ENCODE results near the gene LARP4. TPM values are rescaled to one million over a fixed set of nuclear protein-coding genes. Genes with fewer than 3 reads are reported as not detected.
"Not testable (repeated sequence)": the region's sequence is repeated elsewhere in the genome, so short reads cannot be mapped to it uniquely, and the experiment has no call there.

Gene LARP4
- polyA plus RNA-seq, 1 donor, result 23.3 TPM

DNA sequence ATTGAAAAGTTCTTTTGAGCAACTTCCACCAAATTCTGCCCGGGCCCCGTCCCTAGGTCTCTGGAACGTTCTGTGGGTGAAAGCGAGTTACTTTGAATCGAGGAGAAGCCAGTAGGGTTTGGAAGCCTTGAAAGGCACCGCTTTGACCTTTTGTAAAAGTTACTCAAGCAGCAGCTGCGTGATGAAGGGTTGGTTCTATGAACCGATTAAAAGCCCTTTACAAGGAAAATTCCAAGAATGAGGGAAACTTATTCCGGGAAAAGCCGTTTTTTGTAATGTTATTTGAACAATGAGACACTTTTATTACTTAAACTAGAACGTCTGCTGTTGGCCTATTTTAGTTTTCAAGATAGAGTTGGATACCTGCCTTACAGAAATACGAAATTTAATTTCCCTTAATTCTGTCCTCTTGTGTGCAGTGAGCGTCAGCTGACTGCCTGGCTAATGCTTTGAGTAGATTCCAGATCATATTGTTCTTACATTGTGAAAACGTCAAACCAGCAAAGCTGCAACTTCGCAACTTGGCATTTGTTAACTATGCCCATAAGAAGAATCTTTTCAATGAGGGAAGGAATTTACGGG is 906 bp downstream of the LARP4 start:
- peak; percentile 35 for DNase-seq

DNA sequence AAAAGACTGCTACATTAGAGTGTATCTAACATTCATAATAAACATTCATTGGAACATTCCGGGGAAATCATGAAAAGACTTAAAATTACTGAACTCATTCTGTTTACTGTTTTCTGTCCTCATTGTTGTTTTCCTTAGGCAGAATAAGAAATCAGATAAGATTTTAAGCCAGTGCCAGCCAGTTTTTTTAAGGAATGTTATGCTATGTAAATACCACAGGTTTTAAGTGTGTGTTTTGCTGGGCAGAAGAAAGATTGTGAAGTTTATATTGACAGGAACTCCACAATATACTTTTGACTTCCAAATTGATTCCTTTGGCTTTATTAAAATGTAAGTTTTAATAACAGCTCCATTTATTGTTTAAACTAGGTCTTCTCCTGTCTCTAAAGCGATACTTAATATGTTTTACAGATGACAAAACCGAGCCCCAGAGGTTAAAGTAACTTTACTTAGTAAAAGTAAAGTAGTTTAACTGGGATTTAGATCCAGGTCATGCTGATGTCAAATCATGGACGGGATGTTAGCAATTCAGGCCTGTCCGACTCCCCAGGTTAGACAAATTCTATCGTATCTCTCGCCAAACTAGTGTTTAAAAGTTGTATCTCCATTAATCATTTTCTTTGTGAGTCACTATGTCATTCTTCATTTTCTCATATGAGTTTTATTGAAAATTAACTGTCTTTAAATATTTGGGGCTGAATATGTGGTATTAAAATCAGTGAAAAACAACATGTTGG is 1.7 kb downstream of the LARP4 start:
- no peak for DNase-seq

DNA sequence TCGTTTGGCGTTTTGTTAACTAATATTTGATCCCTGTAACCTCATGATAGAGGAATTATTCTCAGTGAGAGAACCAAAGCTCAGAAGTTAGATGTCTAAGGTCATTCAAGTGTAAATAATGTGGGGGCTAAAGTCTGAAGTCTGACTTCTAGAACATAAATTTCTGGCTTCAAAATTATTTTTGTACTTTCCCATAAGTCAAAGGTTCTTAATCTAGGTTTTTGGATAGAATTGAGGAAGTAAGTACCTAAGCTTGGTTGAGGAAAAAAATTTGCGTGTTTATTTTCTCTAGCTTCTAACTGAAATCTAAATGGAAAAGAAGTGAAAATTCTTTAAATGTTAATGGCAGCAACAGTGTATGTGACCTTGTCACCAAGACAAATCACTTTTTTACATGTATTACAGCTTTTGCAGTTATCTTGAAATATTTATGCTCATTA is 2.3 kb downstream of the LARP4 start:
- DNase-seq, result no peak

DNA sequence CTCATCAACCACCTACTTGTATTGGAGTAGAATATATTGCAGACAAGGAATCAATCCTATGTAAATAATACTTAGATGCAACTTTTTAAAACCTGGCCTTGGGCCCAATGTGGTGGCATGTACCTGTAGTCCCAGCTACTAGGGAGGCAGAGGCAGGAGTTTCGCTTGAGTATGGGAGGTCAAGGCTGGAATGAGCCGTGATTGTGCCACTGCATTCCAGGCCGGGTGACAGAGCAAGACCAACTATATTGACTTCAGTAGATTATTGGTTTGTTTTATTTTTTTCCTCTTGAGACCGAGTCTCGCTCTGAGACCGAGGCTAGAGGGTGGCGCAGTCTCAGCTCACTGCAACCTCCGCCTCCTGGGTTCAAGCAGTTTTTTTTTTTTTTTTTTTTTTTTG is 3.6 kb downstream of the LARP4 start:
- DNase-seq, result no peak

DNA sequence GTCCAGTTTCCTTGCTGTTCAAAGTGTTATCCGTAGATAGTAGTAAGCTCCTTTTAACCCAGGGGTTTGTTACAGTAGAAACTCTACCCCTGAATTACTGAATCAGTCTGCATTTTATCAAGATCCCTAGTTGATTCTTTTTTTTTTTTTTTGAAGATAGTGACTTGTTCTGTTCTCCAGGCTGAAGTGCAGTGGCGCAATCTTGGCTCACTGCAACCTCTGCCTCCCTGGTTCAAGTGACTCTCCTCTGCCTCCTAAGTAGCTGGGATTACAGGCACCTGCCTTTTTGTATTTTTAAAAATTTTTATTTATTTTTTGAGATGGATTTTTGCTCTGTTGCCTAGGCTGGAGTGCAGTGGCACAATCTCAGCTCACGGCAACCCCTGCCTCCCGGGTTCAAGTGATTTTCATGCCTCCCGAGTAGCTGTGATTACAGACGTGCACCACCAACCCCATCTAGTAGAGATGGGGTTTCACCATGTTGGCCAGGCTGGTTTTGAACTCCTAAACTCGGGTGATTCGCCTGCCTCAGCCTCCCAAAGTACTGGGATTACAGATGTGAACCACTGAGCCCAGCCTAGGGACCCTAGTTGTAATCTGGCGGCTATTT is 10.5 kb downstream of the LARP4 start:
- no peak for DNase-seq

DNA sequence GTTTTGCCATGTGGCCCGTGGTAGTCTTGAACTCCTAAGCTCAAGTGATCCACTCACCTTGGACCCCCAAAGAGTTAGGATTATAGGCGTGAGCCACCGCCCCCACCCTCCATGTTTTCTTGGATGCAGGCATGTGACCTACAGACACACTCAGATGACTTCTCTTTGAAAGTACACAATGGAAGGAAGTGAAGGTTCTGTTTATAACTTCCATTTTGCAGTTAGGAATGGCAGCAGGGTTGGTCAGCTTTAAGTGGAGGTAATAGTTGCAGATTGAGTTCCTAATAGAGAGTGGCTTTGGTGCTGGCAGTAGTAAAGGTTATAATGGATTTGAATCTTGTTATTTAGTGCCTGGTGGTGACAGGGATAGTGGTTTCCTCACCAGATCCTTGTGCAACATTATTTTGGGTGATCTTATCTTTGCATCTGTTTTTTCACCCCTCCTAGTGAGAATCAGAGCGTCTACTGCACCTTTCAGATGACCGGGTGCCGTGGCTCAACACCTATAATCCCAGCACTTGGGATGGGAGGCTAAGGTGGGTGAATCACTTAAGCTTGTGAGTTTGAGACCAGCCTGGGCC is 15.3 kb downstream of the LARP4 start:
- DNase-seq, result no peak

DNA sequence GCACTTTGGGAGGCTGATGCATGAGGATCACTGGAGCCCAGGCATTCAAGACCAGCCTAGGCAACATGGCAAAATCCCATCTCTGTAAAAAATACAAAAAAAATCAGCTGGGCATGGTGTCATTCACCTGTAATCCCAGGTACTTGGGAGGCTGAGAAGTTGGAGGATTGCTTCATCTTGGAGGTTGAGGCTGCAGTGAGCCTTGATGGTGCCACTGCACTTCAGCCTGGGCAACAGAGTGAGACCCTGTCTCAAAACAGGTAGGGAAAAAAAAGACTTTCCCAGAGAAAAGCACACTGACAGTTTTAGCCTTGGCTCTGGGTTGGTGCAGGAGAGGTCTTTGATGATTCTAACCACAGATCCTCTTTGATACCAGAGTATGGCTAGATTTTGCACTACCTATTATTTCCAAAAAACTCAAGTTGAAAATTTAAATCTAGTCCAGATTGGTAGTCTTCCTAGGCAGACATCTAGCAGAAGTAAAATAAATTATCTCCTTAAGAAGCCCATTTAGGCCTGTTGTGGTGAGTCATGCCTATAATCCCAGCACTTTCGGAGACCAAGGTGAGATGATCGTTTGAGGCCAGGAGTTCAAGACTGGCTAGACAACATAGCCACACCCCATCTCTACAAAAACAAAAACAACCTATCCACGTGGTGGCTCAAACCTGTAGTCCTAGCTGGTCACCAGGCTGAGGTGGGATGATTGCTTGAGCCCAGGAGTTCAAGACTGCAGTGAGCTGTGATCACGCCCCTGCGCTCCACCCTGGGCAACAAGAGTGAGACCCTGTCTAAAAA is 18.6 kb downstream of the LARP4 start:
- no peak for DNase-seq

DNA sequence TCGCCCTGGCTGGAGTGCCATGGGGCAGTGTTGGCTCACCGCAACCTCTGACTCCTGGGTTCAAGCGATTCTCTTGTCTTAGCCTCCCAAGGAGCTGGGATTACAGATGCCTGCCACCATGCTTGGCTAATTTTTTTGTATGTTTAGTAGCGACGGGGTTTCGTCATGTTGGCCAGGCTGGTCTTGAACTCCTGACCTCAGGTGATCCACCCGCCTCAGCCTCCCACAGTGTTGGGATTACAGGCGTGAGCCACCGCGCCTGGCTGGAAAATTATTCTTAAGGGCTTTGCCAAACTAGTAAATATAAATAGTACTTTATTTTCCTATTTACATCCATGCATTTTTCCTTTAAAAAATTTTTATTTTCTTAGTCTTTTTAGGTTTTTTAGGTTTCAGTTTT is 22.2 kb downstream of the LARP4 start:
- DNase-seq, result not testable (repeated sequence)

DNA sequence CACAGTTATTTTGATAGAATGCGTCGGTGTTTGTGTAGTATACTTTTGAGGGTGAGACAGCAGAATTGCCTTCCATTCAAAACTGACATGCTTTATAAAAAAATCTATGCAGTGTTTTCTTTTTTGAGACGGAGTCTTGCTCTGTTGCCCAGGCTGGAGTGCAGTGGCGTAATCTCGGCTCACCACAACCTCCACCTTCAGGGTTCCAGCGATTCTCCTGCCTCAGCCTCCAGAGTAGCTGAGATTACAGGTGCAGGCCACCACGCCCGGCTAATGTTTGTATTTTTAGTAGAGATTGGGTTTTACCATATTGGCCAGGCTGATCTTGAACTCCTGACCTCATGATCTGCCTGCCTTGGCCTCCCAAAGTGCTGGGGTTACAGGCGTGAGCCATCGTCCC is 22.7 kb downstream of the LARP4 start:
- not testable (repeated sequence) for DNase-seq

DNA sequence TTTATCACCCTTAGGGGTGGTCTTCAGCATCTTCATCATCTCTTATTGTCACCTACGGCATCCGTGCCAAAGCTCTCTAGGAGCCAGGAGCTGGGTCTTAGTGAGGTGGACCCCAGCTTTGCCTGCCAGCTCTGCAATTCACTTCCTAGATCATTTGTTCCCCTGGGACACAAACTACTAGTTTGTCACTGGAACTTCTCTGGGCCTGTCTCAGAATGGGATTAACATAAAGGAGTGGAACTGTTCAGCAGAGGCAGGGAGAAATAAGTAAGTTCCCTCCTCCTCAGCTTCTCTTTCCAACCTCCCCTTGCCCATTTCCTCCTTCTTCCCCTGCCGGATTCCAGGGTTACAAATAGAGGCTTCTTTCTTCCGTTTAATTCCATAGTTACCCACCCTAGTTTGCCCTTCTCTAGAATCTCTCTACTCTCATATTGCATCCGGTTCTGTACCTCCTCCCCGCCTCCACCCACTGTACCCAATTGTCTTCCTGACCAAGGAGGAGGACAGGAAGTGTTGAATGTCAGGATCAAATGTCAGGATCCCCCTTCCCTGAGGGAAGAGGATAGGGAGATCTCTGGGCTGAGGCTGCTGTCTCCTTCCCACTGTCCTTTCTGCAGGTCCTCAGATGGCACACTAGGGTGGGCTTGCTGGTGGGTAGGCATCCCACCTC is 25.0 kb downstream of the LARP4 start:
- DNase-seq, result no peak

DNA sequence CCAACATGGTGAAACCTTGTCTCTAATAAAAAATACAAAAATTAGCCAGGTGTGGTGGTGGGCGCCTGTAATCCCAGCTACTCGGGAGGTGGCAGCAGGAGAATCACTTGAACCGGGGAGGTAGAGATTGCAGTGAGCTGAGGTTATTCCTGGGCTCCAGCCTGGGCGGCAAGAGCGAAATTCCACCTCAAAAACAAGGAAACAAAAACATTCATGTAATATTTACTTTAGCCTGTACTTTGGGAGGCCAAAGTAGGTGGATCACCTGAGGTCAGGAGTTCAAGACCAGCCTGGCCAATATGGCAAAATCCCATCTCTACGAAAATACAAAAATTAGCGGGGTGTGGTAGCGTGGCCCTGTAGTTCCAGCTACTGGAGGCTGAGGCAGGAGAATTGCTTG is 31.0 kb downstream of the LARP4 start:
- DNase-seq, result not testable (repeated sequence)

DNA sequence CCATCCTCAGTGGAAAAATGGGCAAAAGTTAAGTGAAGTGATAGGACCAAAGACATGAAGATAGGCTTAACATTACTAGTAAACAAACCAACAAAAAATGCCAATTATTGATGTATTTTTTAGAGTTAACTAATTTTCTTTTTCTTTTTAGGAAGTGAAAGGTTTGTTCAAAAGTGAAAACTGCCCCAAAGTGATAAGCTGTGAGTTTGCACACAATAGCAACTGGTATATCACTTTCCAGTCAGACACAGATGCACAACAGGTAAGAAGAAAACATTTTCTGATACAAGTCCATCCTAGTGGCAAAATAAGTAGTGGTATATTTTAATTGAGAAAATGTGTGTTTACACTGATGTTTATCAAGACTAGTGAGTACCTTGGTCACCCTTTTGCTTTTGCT is 39.6 kb downstream of the LARP4 start:
- DNase-seq, result no peak

DNA sequence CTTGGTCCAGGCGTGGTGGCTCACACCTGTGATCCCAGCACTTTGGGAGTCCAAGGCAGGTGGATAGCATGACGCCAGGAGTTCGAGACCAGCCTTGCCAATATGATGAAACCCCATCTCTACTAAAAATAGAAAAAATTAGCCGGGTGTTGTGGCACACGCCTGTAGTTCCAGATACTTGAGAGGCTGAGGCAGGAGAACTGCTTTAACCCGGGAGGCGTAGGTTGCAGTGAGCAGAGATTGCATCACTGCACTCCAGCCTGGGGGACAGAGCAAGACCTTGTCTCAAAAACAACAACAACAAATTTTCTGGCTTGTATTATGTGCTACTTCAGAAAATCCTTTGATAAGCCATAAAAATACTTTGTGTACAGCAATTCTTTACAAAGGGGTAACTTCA is 41.1 kb downstream of the LARP4 start:
- DNase-seq, result no peak

DNA sequence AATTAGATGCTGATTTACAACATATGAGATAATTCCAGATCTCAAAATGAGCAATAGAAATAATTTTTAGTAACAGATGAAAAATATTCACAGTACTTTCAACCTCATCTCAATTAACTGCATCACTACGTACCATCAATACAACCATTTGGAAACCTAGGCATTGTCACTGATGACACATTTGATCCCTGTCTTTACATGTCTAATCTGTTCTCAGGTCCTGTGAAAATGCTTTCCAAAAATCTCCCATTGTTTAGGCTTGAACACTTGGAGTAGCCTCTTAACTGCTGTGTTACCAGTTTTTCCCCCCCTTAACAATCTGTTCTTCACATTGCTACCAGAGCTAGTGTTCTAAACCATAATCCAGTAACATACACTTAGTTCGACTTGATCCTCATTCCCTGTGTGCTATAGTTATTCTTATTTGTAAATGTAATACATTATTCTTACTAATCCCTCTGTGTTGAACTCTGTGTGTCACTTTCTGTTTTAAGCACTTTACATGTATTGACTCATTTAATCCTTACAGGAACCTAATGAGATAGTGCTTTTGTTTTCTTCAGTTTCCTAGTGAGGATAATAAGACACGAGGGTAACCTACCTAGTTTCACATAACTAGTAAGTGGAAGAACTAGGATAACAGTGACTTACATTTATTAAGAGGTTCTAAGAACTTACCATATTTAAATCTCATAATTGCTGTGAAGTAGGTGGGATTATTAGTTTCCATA is 41.7 kb downstream of the LARP4 start:
- DNase-seq, result no peak

DNA sequence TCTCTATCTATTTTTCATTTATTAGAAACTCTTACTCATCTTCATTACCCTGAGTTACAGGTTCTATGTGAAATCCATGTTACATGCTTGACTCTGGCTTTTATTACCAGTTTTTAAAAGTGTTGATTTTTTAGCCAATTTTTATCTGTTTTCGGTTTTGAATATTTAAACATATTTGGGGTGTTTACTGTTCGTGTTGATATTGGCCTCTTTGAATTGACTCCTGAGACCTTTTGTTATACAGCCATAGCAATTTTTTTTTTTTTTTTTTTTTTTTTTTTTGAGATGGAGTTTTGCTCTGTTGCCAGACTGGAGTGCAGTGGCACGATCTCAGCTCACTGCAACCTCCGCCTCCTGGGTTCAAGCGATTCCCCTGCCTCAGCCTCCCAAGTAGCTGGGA is 49.0 kb downstream of the LARP4 start:
- DNase-seq, result not testable (repeated sequence)

DNA sequence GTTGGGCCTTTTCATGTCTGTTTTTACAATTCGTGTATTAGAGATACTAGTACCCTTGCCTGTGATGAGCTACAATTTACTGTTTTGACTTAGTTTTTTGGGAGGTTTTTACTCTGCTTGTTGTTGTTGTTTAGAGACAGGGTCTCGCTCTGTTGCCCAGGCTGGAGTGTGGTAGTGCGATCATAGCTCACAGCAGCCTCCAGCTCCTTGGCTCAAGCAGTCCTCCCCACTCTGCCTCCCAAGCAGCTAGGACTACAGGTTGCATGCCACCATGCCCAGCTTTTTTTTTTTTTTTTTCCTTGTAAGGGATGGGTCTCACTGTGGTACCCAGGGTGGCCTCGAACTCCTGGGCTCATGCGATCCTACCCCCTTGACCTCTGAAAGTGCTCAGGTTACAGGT is 52.1 kb downstream of the LARP4 start:
- DNase-seq, result no peak

DNA sequence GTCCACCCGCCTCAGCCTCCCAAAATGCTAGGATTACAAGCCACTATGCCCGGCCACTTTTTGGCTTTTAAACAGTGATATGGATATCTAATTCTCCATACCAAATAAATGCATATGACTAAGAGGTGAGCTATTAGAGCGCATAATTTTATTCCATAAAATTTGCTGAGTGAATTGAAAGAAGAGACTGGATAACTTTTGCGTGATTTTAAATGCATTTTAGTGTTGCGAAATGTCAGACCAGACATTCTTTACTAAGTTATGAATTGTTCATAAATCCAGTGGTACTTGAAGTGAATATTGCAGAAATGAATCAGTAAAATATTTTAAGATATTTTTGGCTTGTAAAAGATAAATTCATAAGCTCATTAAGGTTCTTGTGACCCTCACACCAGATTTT is 53.2 kb downstream of the LARP4 start:
- no peak for DNase-seq

DNA sequence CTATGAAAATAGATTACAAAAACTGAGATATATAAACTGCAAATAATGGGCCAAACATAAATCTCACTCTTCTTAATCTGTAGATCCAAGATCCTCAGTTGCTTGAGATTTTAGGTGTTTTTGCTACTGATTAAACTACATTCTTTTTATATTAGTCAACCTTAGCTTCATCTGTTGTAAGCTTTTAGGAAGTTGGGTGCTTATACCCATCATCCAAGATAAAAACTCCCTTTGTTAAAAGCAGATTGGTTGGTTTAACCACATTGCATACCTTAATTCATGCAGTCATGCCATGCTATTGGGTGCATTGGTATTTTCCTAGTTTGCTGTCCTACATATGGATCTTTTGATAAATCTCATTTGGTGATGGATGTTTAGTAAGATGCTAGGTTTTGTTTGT is 57.9 kb downstream of the LARP4 start:
- DNase-seq, result no peak

DNA sequence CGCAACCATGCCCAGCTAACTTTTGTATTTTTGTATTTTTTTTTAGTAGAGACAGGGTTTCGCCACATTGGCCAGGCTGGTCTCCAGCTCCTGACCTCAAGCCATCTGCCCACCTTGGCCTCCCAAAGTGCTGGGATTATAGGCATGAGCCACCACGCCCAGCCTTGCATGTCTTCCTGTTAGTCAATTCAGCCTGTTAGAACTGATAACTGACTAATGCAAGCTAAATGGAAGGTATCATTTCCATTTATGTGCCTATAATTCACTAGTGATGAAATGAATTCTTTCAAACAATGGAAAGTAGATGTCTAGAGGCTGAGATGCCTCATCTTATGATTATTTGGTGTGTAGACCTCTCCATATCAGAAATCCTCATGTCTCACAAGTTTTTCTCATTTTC is 66.8 kb downstream of the LARP4 start:
- no peak for DNase-seq

DNA sequence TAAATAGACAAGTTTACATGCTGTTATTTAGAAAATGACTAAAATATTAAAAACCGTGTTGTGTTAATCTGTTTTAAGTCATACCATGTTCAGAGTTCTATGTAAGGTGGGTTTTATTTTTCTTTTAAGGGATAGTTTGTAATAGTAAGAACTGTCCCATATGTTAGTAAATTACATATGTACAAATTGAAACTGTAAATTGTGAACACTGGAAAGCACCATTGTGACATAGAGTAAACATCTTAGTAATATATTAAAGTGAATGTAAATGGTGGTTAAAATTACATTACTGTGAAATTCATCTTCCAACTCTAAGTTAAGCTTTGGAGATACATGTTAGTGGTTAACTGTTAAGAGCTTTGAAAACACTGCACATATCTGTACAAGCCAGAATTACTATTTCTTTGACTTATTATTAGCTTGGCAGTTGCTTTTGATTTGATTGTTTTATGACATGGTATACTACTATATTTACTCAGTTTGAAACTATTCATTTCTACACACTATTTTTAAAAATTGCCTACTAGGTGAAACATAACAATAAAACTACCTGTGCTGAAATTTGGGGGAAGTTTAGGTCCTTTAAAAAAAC is 76.7 kb downstream of the LARP4 start:
- no peak for DNase-seq

DNA sequence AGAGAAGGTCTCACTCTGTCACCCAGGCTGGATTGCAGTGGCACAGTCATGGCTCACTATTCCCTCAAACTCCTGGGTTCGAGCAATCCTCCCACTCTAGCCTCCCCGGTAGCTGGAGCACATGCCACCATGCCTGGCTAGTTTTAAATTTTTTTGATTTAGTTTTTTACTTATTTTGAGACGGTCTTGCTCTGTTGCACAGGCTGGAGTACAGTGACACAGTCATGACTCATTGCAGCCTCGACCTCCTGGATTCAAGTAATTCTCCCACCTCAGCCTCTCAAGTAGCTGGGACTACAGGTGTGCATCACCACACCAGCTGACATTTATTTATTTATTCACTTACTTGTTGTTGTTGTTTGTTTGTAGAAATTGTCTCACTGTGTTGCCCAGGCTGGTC is 81.9 kb downstream of the LARP4 start:
- no peak for DNase-seq

All from hindlimb muscle (tissue), 1 donor.